ENCODE data around the gene SLC16A3. TPM values are rescaled to one million over a fixed set of nuclear protein-coding genes. Genes with fewer than 3 reads are reported as not detected.

SLC16A3 gene
- total and polyA plus RNA-seq, 10 of the 15 experiments (the other 5 are each of a cell fraction or from before 2014, with no cell fraction given): 0.10 to 46.5 (median 8.0) TPM

DNA sequence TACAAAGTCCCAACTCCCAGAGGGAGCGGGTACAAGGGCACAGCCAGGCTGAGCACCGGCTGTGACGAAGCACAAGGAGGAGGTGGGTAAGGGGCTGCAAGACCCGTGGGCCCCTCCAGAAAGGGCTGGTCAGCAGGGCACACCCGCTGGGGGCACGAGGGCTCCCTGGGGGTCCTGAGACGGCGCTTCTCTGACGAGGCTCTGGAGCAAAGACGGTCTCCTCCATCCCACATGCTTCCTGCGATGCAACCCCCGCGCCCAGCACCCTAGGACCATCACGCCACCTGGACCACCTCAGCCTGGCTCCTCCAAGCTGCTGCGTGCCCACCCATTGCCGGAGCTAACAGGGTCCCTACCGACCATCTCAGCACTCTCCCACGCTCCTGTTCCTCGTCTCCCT, 24.9 kb upstream of the SLC16A3 start:
- ChIA-PET SMC1A (ENCODE audit: uncharacterized antibody, unreplicated experiment) (interaction anchor here (0.6 kb wide), 1 partner anchor 13 kb away, joined by 3 read pairs; no protein-coding TSS in a partner anchor), RAD21 (ENCODE audit: unreplicated experiment) (interaction anchor here (1.8 kb wide), 1 partner anchor 38 kb away, joined by 4 read pairs; no protein-coding TSS in a partner anchor), POLR2A (no interaction called here), CTCF (interaction anchor here (0.7 to 1.7 kb wide), 3 partner anchors 32 to 128 kb away, joined by 3 to 5 read pairs (median 3); no protein-coding TSS in a partner anchor)
- H3K4me2 ChIP-seq (ENCODE audit: control insufficient read depth, insufficient read depth): no peak overlapping the region
- in situ Hi-C loops (cut with MboI): no loop called here
- no peak overlapping the region for H3K9ac ChIP-seq (ENCODE audit: control insufficient read depth, insufficient read depth, low read length)
- H4K20me1 ChIP-seq (ENCODE audit: control insufficient read depth, insufficient read depth): no peaks in the 10 kb centered on the region
- no TSS peak for BruUV-seq (replicated peaks)
- no peaks in the 10 kb centered on the region for H3K79me2 ChIP-seq (ENCODE audit: control insufficient read depth, insufficient read depth, low read length)
- 78% methylated on average over 19 of the region's 19 CpGs for WGBS (ENCODE audit: insufficient coverage, insufficient replicate concordance, low lambda C conversion rate, missing lambda C conversion rate)
- no peak for ATAC-seq
- H3K4me3 ChIP-seq: no peak overlapping the region
- intact Hi-C loops (cut with micrococcal nuclease; ENCODE audit: unreplicated experiment): no loop called here
- no peak for FAIRE-seq
- H3K27me3 ChIP-seq (replicated peaks in 1 of 2; ENCODE audit: control insufficient read depth in 2 of 2, insufficient read depth in 2 of 2, low read length in 1 of 2): no peaks in the 10 kb centered on the region
- peaks cover 9% of the 10 kb centered on the region for H3K4me1 ChIP-seq (ENCODE audit: control insufficient read depth, insufficient read depth, low read length)
- DNase-seq (ENCODE audit: low read depth, low spot score): no peak
- TF ChIP-seq NR2F1 (conservative IDR thresholded peaks at IDR 0.05): no peak
- no peak for TF ChIP-seq ZBED1 (IDR thresholded peaks at IDR 0.05; ENCODE audit: borderline replicate concordance)
- no peak for TF ChIP-seq MTA2 (IDR thresholded peaks at IDR 0.05; ENCODE audit: low read depth)
- no peak for TF ChIP-seq POU2F2 (IDR thresholded peaks at IDR 0.05; ENCODE audit: borderline replicate concordance, low read depth, low read length)
- no peak for TF ChIP-seq NFIC (IDR thresholded peaks at IDR 0.05; ENCODE audit: low read depth, low read length)
- no peak for TF ChIP-seq SUZ12 (IDR thresholded peaks at IDR 0.05; ENCODE audit: unreplicated experiment)
- no peak for TF ChIP-seq IRF4 (IDR thresholded peaks at IDR 0.05; ENCODE audit: low read depth, low read length)
- no peak for TF ChIP-seq CBFB (IDR thresholded peaks at IDR 0.05; ENCODE audit: low read depth)
- no peak for TF ChIP-seq SIX5 (IDR thresholded peaks at IDR 0.05; ENCODE audit: low read depth, low read length, severe bottlenecking)
- TF ChIP-seq MEF2A (IDR thresholded peaks at IDR 0.05; ENCODE audit: insufficient read depth, low read depth, low read length): no peak
- H2AFZ ChIP-seq (ENCODE audit: control insufficient read depth, low read depth, low read length): no peak overlapping the region
- no peaks in the 10 kb centered on the region for H3K9me3 ChIP-seq (replicated peaks; ENCODE audit: control insufficient read depth, insufficient read depth, low read length)
- no peak overlapping the region for H3K27ac ChIP-seq (ENCODE audit: control insufficient read depth, insufficient read depth)
- H3K36me3 ChIP-seq (ENCODE audit: control insufficient read depth in 2 of 2, insufficient read depth in 2 of 2, low read length in 1 of 2): no peaks in the 10 kb centered on the region; a peak in 1 of 4 replicates
